ENCODE results near the gene FOXP1. TPM values are rescaled to one million over a fixed set of nuclear protein-coding genes. Genes with fewer than 3 reads are reported as not detected.

The FOXP1 gene
- total RNA-seq, 4 donors from 2014 or later = 181 to 225 (median 205) TPM

GRCh38 chr3:71597286-71597685 is 13.8 kb upstream of the FOXP1 start:
- TF ChIP-seq CTCF (IDR thresholded peaks at IDR 0.05) = no peak
- TF ChIP-seq EP300 (IDR thresholded peaks at IDR 0.05) = no peak
- TF ChIP-seq POLR2AphosphoS5 (IDR thresholded peaks at IDR 0.05) = no peak
- no peak for TF ChIP-seq POLR2A (IDR thresholded peaks at IDR 0.05; ENCODE audit: low read depth)
- Histone ChIP-seq H3K36me3 (no peaks in the 10 kb centered on the region), H3K27ac (replicated peaks in 1 of 4) (no peak overlapping the region), H3K9me3 (no peaks in the 10 kb centered on the region), H3K4me3 (no peak overlapping the region), H3K27me3 (no peaks in the 10 kb centered on the region), H3K4me1 (no peaks in the 10 kb centered on the region)
- intact Hi-C loops (cut with DNase I) = no loop called here
- 86% methylated on average over 1 of the region's 1 CpG for WGBS
- no peak for DNase-seq (ENCODE audit: extremely low spot score)

- intact Hi-C loops (cut with DNase I) = loop anchor here (5.0 kb wide), 1 partner anchor 54 kb away; no protein-coding TSS in a partner anchor
- H3K4me3 ChIP-seq = no peak overlapping the region
- no peak for DNase-seq (ENCODE audit: extremely low spot score)
- 100% methylated on average over 3 of the region's 3 CpGs for WGBS
- no peak overlapping the region for H3K27ac ChIP-seq (replicated peaks in 1 of 4)
- TF ChIP-seq POLR2AphosphoS5 (IDR thresholded peaks at IDR 0.05) = no peak
- TF ChIP-seq CTCF (IDR thresholded peaks at IDR 0.05) = no peak
- TF ChIP-seq EP300 (IDR thresholded peaks at IDR 0.05) = no peak
- no peak for TF ChIP-seq POLR2A (IDR thresholded peaks at IDR 0.05; ENCODE audit: low read depth)
- peaks cover 0 to 10% (median 5%) of the 10 kb centered on the region in 4 donors for H3K4me1 ChIP-seq
- no peaks in the 10 kb centered on the region for H3K36me3 ChIP-seq
- peaks cover 0 to 5% (median 0%) of the 10 kb centered on the region in 4 donors for H3K9me3 ChIP-seq
- no peaks in the 10 kb centered on the region for H3K27me3 ChIP-seq
These were observed 9.6 kb upstream of the FOXP1 start for GRCh38 chr3:71593106-71593505.

GRCh38 chr3:71591101-71591500 is 7.6 kb upstream of the FOXP1 start:
- Histone ChIP-seq H3K27me3 (no peaks in the 10 kb centered on the region), H3K36me3 (no peaks in the 10 kb centered on the region), H3K4me3 (no peak overlapping the region), H3K27ac (replicated peaks in 1 of 4) (no peak overlapping the region), H3K4me1 (peaks cover 0 to 26% (median 22%) of the 10 kb centered on the region in 4 donors), H3K9me3 (peaks cover 0 to 5% (median 0%) of the 10 kb centered on the region in 4 donors)
- TF ChIP-seq CTCF (IDR thresholded peaks at IDR 0.05) (no peak), POLR2AphosphoS5 (IDR thresholded peaks at IDR 0.05) (no peak), POLR2A (IDR thresholded peaks at IDR 0.05; ENCODE audit: low read depth) (no peak), EP300 (IDR thresholded peaks at IDR 0.05) (no peak)
- no peak for DNase-seq (ENCODE audit: extremely low spot score)
- WGBS = 96% methylated on average over 2 of the region's 2 CpGs
- intact Hi-C loops (cut with DNase I) = loop anchor here (5.0 kb wide), 1 partner anchor 56 kb away; no protein-coding TSS in a partner anchor

- Histone ChIP-seq H3K4me1 (peaks cover 0 to 39% (median 34%) of the 10 kb centered on the region in 4 donors), H3K27me3 (no peaks in the 10 kb centered on the region), H3K36me3 (no peaks in the 10 kb centered on the region), H3K27ac (replicated peaks in 1 of 4) (no peak overlapping the region), H3K4me3 (no peak overlapping the region), H3K9me3 (peaks cover 0 to 5% (median 0%) of the 10 kb centered on the region in 4 donors)
- peak; percentile 39 for DNase-seq (ENCODE audit: extremely low spot score)
- 52% methylated on average over 2 of the region's 2 CpGs for WGBS
- intact Hi-C loops (cut with DNase I) = loop anchor here (5.0 to 10.0 kb wide), 5 partner anchors 93 to 1037 kb away; no protein-coding TSS in a partner anchor
- TF ChIP-seq POLR2A (IDR thresholded peaks at IDR 0.05; ENCODE audit: low read depth) (no peak), EP300 (IDR thresholded peaks at IDR 0.05) (no peak), POLR2AphosphoS5 (IDR thresholded peaks at IDR 0.05) (no peak), CTCF (IDR thresholded peaks at IDR 0.05) (no peak)
These were observed 5.6 kb upstream of the FOXP1 start for GRCh38 chr3:71589132-71589531.

- H3K4me3 ChIP-seq = no peak overlapping the region
- no peaks in the 10 kb centered on the region for H3K36me3 ChIP-seq
- H3K27ac ChIP-seq (replicated peaks in 1 of 4) = peak overlapping the region; percentile 29 to 55 (median 53)
- 66% methylated on average over 3 of the region's 3 CpGs for WGBS
- intact Hi-C loops (cut with DNase I) = loop anchor here (5.0 to 10.0 kb wide), 5 partner anchors 94 to 1036 kb away; no protein-coding TSS in a partner anchor
- TF ChIP-seq EP300 (IDR thresholded peaks at IDR 0.05) = no peak
- no peak for TF ChIP-seq POLR2A (IDR thresholded peaks at IDR 0.05; ENCODE audit: low read depth)
- TF ChIP-seq CTCF (IDR thresholded peaks at IDR 0.05) = no peak
- no peak for TF ChIP-seq POLR2AphosphoS5 (IDR thresholded peaks at IDR 0.05)
- peaks cover 0 to 5% (median 0%) of the 10 kb centered on the region in 4 donors for H3K9me3 ChIP-seq
- peaks cover 0 to 39% (median 34%) of the 10 kb centered on the region in 4 donors for H3K4me1 ChIP-seq
- DNase-seq (ENCODE audit: extremely low spot score) = no peak
- H3K27me3 ChIP-seq = no peaks in the 10 kb centered on the region
These were observed 4.4 kb upstream of the FOXP1 start for GRCh38 chr3:71587958-71588357.

Measured in esophagus muscularis mucosa (tissue), 4 donors.